NCI-H226 (cell line): ENCODE results near the gene CABP1.
A peak's percentile ranks its signal among the peaks of the same experiment; 100 is the strongest.
"Not testable (repeated sequence)": the region's sequence is repeated elsewhere in the genome, so short reads cannot be mapped to it uniquely, and the experiment has no call there.

Experiments used
- DNase-seq: peaks from one replicate; pipeline ENCODE4 v3.0.0-alpha.2; 2015

CABP1 gene

DNA sequence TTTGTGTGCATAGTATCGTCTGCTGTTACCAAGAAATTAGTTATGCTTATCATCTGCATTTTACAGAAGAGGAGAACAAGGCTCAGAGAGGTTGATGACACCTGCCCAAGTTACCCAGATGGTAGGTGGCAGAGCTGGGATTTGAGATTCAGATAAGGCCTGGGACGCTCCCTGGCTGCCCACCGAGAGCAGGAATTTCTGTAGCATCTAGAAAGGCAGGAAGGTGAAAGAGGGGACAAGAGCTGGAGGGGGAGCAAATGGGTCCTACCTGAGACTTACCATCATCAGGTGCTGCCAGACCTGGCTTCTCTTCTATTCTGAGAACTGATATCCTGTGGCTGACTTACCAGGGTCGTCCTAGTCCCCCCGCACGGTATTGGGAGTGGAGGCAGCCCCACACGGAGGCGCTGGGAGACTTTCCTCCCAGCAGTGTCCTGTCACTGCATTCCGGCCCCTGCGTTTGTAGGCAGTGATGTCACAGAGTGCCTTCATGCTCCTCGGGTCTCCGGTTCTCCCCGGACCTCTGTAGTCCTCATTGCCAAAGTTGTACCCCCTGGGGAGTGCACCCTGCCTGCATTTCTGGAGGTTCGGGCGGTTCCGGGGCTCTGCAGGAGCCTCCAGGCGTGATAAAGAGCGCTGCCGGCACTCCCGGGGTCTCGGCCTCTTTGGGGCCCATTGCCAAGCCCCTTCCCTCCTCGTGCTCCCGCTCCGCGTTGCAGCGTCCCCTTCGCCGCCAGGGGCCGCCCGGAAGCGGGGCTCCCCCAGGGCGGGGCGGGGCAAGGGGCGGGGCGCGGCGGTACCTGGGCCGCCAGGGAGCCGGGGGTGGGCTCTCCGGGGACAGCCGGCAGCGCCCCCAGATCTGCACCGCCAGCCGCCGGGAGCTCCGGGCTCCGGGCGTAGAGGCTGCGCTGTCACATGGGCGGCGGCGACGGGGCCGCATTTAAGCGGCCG, at the start of gene CABP1:
Gene CABP1 (plus strand): TSS at position 856 of the 951 bp plus-strand sequence. CDS start 60 bp downstream, at position 916.
- DNase-seq = no peak

DNA sequence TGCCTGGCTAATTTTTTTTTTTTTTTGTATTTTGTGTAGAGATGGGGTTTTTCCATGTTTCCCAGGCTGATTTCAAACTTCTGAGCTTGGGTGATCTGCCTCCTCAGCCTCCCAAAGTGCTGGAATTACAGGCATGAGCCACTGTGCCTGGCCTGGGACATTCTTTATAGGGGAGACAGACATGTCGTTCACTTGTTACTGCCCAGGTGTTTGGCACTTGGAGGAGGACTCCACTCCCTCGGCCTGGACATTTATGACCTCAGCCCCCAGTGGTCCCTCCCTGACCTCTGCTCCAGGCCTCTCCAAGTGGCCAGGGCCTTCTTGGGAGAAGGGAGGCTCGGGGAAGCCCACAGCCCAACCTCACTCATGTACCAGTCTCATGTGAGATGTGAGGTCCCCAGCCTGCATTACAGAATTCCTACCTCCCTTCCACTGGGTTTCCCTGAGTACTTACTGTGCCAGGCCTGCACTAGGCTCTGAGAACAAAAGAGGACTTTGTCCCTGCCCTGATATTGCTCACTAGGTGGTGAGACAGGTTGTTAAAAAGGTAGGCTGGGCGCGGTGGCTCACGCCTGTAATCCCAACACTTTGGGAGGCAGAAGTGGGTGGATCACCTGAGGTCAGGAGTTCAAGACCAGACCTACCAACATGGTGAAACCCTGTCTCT, 49.6 kb upstream of the CABP1 start:
- DNase-seq = no peak

- DNase-seq = no peak
Measured at GRCh38 chr12:120592121-120593049, 48.0 kb upstream of the CABP1 start.

DNA sequence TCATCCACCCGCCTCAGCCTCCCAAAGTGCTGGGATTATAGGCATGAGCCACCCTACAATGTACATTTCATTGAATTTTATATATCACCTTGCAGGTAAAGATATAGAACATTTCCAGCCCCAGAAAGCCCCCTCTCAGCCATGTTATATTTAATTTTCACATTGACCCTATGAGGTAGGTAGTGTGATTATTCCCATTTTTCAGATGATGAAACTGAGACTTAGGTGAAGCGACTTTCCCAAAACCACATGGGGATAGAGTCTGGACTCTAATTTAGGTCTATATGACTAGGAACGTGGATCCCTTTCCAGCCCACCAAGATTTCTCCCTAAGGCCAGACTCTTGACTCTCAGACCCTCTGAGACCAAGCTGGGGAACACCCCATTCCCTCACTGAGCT, 43.5 kb upstream of the CABP1 start:
- DNase-seq = no peak

GRCh38 chr12:120597861-120598260, 42.6 kb upstream of the CABP1 start:
- no peak for DNase-seq

DNA sequence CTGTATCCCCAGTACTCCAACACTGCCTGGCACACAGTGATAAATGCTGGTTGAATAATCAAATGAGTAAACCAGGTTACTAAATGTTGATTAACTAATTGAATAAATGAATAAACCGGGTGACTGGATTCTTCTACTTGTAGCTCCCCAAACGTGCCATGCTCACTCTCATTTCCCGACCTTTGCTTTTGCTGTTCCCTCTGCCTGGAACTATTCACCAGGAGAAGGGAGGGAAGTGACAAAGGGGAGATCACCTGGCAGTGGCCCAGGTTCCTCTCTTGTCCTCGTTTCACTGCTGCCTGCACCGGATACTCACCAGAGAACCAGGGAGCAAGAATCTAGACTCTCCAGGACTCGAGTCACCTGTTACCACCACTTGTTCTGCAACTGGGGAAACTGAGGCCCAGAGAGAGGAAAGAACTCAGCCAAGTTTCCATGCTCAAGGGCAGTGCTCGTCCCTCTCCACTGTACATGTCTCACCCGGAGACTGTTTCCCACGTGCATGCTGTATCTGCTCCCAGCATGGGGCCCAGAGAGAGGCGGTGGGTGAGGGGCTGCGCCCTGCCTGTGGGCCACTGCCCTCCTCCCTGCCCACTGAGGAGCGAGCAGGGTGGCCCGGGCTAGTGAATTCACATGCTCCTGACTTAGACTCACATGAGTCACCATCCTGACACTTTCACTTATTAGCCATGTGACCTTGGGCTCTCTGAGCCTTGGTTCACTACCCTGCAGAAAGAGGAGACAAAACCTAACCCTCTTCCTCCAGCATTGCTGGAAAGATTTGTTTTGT, 41.6 kb upstream of the CABP1 start:
- no peak for DNase-seq

DNA sequence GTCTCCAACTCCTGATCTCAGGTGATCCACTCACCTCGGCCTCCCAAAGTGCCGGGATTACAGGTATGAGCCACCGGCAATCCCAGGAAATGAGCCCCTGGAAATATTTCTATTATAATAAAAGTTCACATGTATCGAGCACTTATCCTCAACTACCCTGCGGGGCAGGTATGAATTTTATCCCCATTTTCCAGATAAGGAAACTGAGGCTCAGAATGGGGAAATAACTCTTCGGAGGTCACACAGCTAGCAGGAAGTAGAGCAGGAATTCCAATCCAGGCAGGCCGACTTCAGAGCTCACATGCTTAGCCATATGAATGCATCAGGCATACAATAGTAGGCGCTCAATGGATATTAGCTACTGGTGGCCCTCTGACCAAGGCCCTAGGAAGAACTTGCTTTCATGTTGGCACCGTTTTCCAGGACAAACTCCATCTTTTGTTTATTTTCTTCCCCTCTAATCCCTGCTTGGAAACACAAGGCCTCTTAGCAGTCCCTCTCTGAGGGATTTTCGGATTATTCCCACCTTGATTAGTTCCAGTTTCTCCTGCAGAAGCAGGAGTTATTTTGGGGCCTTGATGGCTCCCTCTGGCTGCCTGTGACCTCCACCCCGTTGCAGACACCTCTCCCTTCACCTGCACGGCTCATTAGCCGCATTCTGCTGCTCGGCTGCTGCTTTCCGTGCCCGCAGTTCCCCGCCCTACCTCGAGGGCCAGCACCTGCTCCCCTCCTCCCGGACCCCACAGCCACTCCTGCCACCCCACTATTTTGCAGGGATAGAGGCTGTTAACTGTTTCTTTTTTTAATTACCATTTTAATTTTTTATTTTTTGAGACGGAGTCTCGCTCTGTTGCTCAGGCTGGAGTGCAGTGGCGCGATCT, 40.5 kb upstream of the CABP1 start:
- no peak for DNase-seq

DNA sequence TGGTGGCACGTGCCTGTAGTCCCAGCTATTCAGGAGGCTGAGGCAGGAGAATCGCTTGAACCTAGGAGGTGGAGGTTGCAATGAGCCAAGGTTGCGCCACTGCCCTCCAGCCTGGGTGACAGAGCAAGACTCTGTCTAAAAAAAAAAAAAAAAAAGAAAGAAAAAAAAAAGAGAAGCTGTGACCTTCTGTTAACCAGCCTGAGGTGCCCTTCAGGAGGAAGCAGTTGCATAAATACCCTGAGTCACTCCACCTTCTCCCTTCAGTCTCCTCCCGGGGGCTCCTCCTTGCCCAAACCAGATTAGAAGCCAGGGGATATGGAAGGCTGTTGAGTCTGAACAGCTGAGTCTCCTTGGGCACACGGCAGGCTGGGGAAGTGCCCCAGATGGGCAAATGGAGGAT, 38.0 kb upstream of the CABP1 start:
- peak; percentile 26 for DNase-seq

GRCh38 chr12:120610560-120610959, 29.9 kb upstream of the CABP1 start:
- no peak for DNase-seq

- DNase-seq = not testable (repeated sequence)
Measured at GRCh38 chr12:120611534-120611933, 28.9 kb upstream of the CABP1 start.

GRCh38 chr12:120614848-120615247, 25.6 kb upstream of the CABP1 start:
- no peak for DNase-seq

DNA sequence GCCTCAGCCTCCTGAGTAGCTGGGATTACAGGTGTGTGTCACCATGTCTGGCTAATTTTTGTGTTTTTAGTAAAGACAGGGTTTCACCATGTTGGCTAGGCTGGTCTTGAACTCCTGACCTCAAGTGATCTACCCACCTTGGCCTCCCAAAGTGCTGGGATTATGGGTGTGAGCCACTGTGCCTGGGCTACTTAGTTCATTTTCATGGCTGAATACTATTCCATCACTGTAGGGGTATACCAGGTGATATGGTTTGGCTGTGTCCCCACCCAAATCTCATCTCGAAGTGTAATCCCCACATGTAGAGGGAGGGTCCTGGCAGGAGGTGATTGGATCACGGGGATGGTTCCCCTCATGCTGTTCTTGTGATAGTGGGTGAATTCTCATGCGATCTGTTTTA, 23.2 kb upstream of the CABP1 start:
- not testable (repeated sequence) for DNase-seq

GRCh38 chr12:120617767-120618166, 22.7 kb upstream of the CABP1 start:
- not testable (repeated sequence) for DNase-seq

- DNase-seq = no peak
Measured at GRCh38 chr12:120618954-120619615, 21.3 kb upstream of the CABP1 start.

DNA sequence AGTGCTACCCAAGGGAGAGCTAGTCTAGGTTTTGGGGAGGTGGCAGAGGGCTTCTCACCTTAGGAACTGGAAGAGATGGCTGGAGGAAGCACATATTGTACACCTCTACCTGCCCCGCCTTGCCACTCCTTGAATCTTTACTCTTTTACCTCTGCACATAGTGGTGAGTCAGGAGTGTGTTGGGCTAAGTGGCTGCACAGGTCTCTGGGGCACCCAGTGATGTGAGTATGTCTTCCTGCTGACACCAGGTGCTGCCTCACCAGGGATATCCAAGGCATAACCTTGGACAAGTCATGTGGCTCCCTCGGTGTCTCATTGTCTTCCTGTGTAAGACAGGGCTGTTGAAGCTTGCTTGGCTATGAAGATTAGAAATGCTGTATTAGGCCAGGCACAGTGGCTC, 19.8 kb upstream of the CABP1 start:
- DNase-seq = no peak

DNA sequence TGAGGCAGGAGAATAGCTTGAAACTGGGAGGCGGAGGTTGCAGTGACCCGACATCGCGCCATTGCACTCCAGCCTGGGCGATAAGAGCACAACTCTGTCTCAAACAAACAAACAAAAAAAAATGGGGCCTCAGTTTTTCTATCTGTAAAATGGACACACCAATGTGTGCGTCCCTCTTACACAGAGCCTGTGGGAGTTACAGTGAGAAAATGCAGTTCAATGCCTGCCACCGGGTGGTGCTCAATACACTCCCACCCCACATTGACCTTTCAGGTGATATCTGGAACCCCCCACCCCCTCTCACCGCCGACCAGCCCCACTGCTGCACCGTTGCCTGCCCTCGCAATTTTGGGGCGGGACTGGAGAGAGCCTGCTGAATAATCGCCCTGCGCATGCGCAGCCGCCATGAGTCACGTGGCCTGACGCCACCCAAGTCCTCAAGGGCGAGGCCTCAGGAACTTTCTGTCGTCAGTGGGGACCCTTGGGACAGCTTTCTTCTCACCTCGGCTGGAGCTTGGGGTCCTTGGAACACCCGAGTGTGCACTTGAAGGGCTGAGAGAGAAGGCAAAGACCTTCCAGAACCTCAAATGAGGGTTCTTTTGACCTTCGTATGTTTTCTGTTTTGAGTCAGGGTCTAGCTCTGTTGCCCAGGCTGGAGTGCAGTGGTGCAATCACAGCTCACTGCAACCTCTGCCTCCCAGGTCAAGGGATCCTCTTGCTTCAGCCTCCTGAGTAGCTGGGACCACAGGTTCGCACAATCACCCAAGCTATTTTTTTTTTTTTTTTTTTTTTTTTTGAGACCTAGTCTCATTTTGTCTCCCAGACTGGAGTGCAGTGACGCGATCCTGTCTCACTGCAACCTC, 14.6 kb upstream of the CABP1 start:
- DNase-seq = no peak

DNA sequence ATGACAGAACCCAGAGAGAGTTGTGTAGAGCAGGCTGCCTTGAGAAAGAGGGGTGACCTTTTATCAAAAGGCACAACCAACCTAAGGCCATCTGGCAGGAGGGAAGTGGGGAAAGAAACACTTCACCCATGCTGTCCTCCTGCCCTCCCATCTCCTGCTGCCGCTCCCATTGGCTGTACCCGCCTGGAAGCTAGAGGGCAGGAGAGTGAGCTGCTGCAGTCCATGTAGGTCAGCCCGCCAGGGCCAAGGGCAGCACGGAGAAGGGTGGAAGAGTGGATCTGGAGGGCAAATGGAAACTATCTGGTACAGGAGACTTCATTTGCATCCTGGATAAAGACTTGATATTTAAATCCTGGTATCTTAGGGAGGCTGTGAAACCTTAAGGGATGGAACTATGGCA, 11.5 kb upstream of the CABP1 start:
- peak; percentile 14 for DNase-seq

DNA sequence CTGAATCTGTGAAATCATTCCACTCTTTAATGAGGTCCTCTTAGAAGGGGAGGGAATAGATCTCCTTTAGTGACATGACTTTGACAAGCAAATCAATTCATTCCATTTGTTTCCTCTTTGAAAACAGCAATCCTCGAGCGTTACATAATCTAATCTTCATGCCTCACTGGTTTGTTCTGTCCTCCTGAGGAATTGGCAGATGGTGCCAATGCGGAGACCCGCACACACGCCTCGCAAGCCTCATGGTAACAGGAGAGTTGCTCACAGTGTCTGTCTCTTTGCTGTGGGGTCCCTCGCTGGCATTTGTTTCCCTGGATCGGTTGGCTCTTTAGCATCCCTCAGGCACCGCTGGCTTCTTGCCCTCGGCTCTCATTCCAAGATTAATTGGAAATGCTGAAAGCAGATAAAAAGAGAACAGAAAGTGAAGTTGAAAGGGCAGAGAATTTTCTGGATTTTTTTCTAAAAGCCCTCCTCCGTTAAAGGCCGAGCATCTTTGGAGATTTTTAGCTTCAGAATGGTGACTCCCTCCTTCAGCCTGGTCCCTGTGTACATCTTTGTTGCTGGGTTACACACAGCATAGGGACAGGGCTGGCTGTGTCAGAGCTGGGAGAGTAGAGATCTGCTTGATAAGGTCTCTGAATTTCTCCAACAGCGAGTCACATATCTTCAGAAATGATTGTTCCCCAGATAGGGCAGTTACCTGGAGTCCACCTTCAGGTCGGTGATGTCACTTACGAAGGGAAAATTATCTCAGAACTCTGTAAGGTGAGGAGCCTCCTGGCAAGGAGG, 10.1 kb upstream of the CABP1 start:
- no peak for DNase-seq

GRCh38 chr12:120631097-120631496, 9.3 kb upstream of the CABP1 start:
- no peak for DNase-seq
